B cell (primary cell): ENCODE results near the gene IL23A.

Experiments
- CTCF ChIP-seq: fragments of 200-600 bp; IDR thresholded peaks from one replicate; pipeline ENCODE4 v1.8.0; 2022; ENCODE audit warnings: antibody characterized with exemption, mild to moderate bottlenecking
- EZH2 ChIP-seq: IDR thresholded peaks from 2 replicates; pipeline ENCODE4 v1.6.1; 2012; ENCODE audit warnings: borderline replicate concordance, low read depth, mild to moderate bottlenecking, moderate library complexity, low read length; ENCODE audit not compliant: insufficient read depth, poor library complexity, severe bottlenecking

GRCh38 chr12:56389412-56389811 lies 50.7 kb downstream of the IL23A start:
- TF ChIP-seq CTCF (no peak), EZH2 (no peak)
